H1 (cell line): ENCODE results near the gene NRXN3. TPM values are rescaled to one million over a fixed set of nuclear protein-coding genes. Genes with fewer than 3 reads are reported as not detected.

Experiments used
- POU5F1 ChIP-seq: IDR thresholded peaks from 2 replicates; pipeline ENCODE4 v1.6.1; 2011; ENCODE audit warnings: low read depth, mild to moderate bottlenecking, low read length, moderate library complexity
- RFX5 ChIP-seq: IDR thresholded peaks from 2 replicates; pipeline ENCODE4 v1.6.1; 2011; ENCODE audit warnings: low read depth, low read length, improper control_type of control experiment, borderline replicate concordance
- polyA plus RNA-seq, 7 experiments: library from polyadenylated mRNA; depleted of rRNA in 3 of 7; stranded (reverse) in 5 of 7; unstranded in 2 of 7; fragments of >200 nt in 5 of 7; fragments of 200-250 nt in 2 of 7; gene quantifications; 1 replicate in 5 of 7; 2 replicates in 1 of 7; 4 replicates in 1 of 7; pipeline versions ENCODE4 v1.2.1 to v1.2.3, GENCODE V29; 2011 to 2013; ENCODE audit warnings: missing spikeins in 2 of 7, mixed read lengths in 2 of 7
- total RNA-seq: library from RNA; stranded (reverse); fragmentation: NEBNext Ultra II Directional; extraction: Animal tissue kit (Norgen Biotek cat#: 25700); gene quantifications from 2 replicates; pipeline ENCODE4 v1.2.1, GENCODE V29; 2021

Gene NRXN3
- total and polyA plus RNA-seq, 2 of the 8 experiments (the other 6 are each of a cell fraction or from before 2014, with no cell fraction given) = 2.6 to 4.1 TPM

DNA sequence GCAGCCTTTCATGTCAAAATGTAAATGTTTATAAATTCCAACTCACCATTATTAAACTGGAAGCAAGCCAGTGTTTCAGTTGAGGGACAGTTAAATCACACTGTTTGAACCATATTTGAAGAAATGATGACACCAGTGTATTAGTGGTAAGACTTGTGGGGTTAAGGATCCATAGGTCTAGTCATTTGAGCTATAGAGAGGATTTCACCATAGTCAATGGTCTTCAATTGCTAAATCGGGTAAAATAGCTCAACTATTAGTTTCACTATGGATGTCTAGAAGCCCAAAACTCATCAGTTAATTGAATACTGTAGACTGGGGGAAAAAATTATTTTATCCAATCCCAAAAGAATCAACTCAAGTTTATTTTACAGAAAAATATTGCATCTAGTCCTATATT, 659.1 kb downstream of the NRXN3 start (continued):
- no peak for TF ChIP-seq RFX5
- no peak for TF ChIP-seq POU5F1
